HEK293T (cell line): ENCODE results near the gene MANEAL.

Experiments used
- CTCF ChIA-PET: fragments of 350-600 bp; formaldehyde crosslinking; extraction: SDS; loops from one replicate; lab custom pipeline; 2021; ENCODE audit warnings: antibody characterized with exemption, inconsistent platforms; lab: Yijun Ruan, JAX
- POLR2A ChIA-PET: fragments of 350-600 bp; formaldehyde crosslinking; extraction: SDS; loops from one replicate; lab custom pipeline; 2020; ENCODE audit warnings: antibody characterized with exemption, inconsistent platforms; lab: Yijun Ruan, JAX
- DNase-seq: peaks from one replicate; pipeline ENCODE4 v3.0.0; 2012; ENCODE audit warnings: mixed read lengths; ENCODE audit errors: extremely low spot score
- ARNT ChIP-seq: fragments of 450-650 bp; IDR thresholded peaks from 2 replicates; pipeline ENCODE4 v1.6.1; 2017; ENCODE audit warnings: mild to moderate bottlenecking
- BHLHE40 ChIP-seq: fragments of 450-650 bp; IDR thresholded peaks from 2 replicates; pipeline ENCODE4 v1.6.1; 2016; ENCODE audit warnings: mild to moderate bottlenecking, moderate library complexity, borderline replicate concordance
- CTBP1 ChIP-seq: fragments of 450-650 bp; IDR thresholded peaks from 2 replicates; pipeline ENCODE4 v1.6.1; 2016; ENCODE audit warnings: borderline replicate concordance
- ELF4 ChIP-seq: fragments of 450-650 bp; IDR thresholded peaks from 2 replicates; pipeline ENCODE4 v1.6.1; 2017; ENCODE audit warnings: antibody characterized with exemption
- FOXA1 ChIP-seq: fragments of 450-650 bp; IDR thresholded peaks from 2 replicates; pipeline ENCODE4 v1.6.1; 2016; ENCODE audit warnings: mild to moderate bottlenecking
- FOXK2 ChIP-seq: fragments of 450-650 bp; IDR thresholded peaks from 2 replicates; pipeline ENCODE4 v1.6.1; 2016; ENCODE audit warnings: mild to moderate bottlenecking
- FOXM1 ChIP-seq: fragments of 450-650 bp; IDR thresholded peaks from 2 replicates; pipeline ENCODE4 v1.6.1; 2017; ENCODE audit warnings: mild to moderate bottlenecking, borderline replicate concordance
- HDGF ChIP-seq: fragments of 450-650 bp; IDR thresholded peaks from 2 replicates; pipeline ENCODE4 v1.6.1; 2017; ENCODE audit warnings: antibody characterized with exemption, borderline replicate concordance
- LEF1 ChIP-seq: fragments of 450-650 bp; IDR thresholded peaks from 2 replicates; pipeline ENCODE4 v1.6.1; 2017; ENCODE audit warnings: mild to moderate bottlenecking, borderline replicate concordance
- NFRKB ChIP-seq: fragments of 450-650 bp; IDR thresholded peaks from 2 replicates; pipeline ENCODE4 v1.6.1; 2016; ENCODE audit warnings: mild to moderate bottlenecking, moderate library complexity
- SP1 ChIP-seq: fragments of 450-650 bp; IDR thresholded peaks from 2 replicates; pipeline ENCODE4 v1.6.1; 2017
- TARDBP ChIP-seq: fragments of 450-650 bp; IDR thresholded peaks from 2 replicates; pipeline ENCODE4 v1.6.1; 2016
- ZNF384 ChIP-seq: fragments of 450-650 bp; IDR thresholded peaks from 2 replicates; pipeline ENCODE4 v1.6.1; 2016

MANEAL gene

DNA sequence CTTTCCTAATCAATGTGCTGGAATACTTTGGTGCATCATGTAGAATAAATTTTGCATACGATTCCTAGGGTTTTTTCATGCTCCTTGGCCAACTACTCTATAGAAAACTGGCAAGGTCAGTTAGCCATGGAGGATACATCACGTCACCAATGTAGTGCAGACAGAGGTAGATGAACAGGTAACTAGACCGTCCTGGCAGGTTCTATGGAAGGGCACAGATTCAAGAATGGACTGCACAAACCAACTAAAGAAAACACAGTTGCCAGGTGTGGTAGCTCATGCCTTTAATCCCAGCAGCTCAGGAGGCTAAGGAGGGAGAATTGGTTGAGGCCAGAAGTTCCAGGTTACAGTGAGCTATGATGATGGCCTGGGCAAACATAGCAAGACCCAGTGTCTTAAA, 55.8 kb downstream of the MANEAL start:
- ChIA-PET POLR2A (interaction anchor here (2.2 to 2.7 kb wide), 2 partner anchors 10 to 42 kb away, joined by 7 to 13 read pairs; partner anchors contain the start of genes C1orf122, MTF1 and YRDC), CTCF (no interaction called here)
- no peak for TF ChIP-seq NFRKB
- no peak for TF ChIP-seq FOXA1
- TF ChIP-seq CTBP1 = no peak
- TF ChIP-seq ARNT = no peak
- TF ChIP-seq TARDBP = no peak
- no peak for TF ChIP-seq BHLHE40
- TF ChIP-seq FOXK2 = no peak
- no peak for TF ChIP-seq FOXM1
- no peak for TF ChIP-seq ELF4
- no peak for TF ChIP-seq HDGF
- TF ChIP-seq ZNF384 = no peak
- TF ChIP-seq SP1 = no peak
- no peak for DNase-seq

DNA sequence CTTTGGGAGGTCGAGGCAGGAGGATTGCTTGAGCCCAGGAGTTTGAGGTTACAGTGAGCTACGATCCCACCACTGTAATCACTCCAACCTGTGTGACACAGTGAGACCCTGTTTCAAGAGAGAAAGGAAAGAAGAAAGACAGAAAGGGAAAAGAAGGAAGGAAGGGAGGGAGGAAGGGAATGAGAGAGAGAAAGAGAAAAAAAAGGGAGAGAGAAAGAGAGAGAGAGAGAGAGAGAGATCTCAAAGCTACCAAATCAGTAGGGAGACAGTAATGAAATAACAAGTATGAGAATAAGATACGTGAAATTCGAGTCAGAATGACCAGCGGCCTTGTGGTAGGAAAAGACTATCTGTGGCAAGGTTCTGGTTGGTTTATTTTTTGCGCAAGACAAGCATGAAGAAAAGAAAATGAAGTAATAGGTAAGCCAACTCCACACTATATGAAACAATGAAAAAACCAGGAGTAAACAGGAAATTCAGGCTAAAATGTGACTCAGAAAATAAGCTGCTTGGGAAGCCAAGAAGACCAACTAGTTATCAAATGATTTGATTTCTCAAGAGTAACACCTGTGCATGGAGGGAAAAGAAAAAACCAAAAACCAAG, 56.8 kb downstream of the MANEAL start:
- no peak for TF ChIP-seq TARDBP
- no peak for TF ChIP-seq SP1
- no peak for TF ChIP-seq LEF1
- TF ChIP-seq FOXA1 = no peak
- no peak for TF ChIP-seq NFRKB
- CTCF ChIA-PET = interaction anchor here (1.1 kb wide), 1 partner anchor 9 kb away, joined by 6 read pairs; no protein-coding TSS in a partner anchor

More for the DNA sequence above, 56.8 kb downstream of the MANEAL start:
- DNase-seq = no peak
- POLR2A ChIA-PET = interaction anchor here (2.2 to 2.7 kb wide), 2 partner anchors 9 to 43 kb away, joined by 7 to 13 read pairs; partner anchors contain the start of genes C1orf122, MTF1 and YRDC
